Measurements from ENCODE around the gene ZNRF3. TPM values are rescaled to one million over a fixed set of nuclear protein-coding genes. Genes with fewer than 3 reads are reported as not detected.

ZNRF3 gene
- total and polyA plus RNA-seq, 12 donors: 1.8 to 7.7 (median 6.2) TPM

DNA sequence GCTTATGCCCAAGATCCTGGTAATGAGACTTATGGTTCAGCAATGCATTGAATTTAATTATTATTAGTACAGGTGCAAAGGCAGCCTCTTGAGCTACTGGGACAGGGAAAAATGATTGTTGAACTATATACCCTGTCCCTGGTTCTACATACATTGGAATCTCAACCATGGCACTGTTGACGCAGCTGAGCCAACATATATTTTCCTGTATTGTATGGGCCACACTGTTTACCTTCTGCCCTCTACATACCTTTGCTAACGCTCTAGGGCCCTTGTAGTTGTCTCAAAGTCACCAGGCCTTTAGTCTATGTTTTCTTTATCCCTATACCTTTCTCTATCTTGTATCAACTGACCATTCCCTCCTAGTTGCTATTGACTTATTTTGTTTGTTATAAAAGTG is 212.1 kb downstream of the ZNRF3 start:
- H3K9me3 ChIP-seq: no peaks in the 10 kb centered on the region
- WGBS, 2 donors: 75 to 95% methylated on average over 2 of the region's 2 CpGs
- DNase-seq (no peak), ATAC-seq (no peak)
- no peak overlapping the region for H3K4me3 ChIP-seq
- no peaks in the 10 kb centered on the region for H3K27me3 ChIP-seq
- peak overlapping the region in 3 of 10 donors; percentile 45 to 74 (median 59) for H3K27ac ChIP-seq
- no peak for TF ChIP-seq CTCF (IDR thresholded peaks at IDR 0.05)
- peaks cover 0 to 25% (median 0%) of the 10 kb centered on the region in 9 donors for H3K36me3 ChIP-seq
- H3K4me1 ChIP-seq: peaks cover 0 to 45% (median 24%) of the 10 kb centered on the region in 9 donors
- intact Hi-C loops (cut with DNase I): no loop called here

- WGBS, 2 donors: 68 to 77% methylated on average over 13 of the region's 13 CpGs
- H3K27ac ChIP-seq: peak overlapping the region in 9 of 10 donors; percentile 23 to 75 (median 59)
- peak in 1 of 2 donors; percentile 24 for DNase-seq
- intact Hi-C loops (cut with DNase I): no loop called here
- H3K36me3 ChIP-seq: peaks cover 0 to 31% (median 0%) of the 10 kb centered on the region in 9 donors
- ATAC-seq: peak in 7 of 8 donors; percentile 6 to 89 (median 72)
- TF ChIP-seq CTCF (IDR thresholded peaks at IDR 0.05): no peak
- no peak overlapping the region for H3K4me3 ChIP-seq
- H3K9me3 ChIP-seq: no peaks in the 10 kb centered on the region
- H3K4me1 ChIP-seq: peaks cover 0 to 39% (median 24%) of the 10 kb centered on the region in 9 donors
- no peaks in the 10 kb centered on the region for H3K27me3 ChIP-seq
These were observed 213.6 kb downstream of the ZNRF3 start for GRCh38 chr22:29096736-29097669.

- intact Hi-C loops (cut with DNase I): no loop called here
- TF ChIP-seq CTCF (IDR thresholded peaks at IDR 0.05): no peak
- Histone ChIP-seq H3K27ac (no peak overlapping the region), H3K9me3 (no peaks in the 10 kb centered on the region), H3K36me3 (peaks cover 0 to 31% (median 0%) of the 10 kb centered on the region in 9 donors), H3K4me3 (no peak overlapping the region), H3K4me1 (peaks cover 0 to 26% (median 19%) of the 10 kb centered on the region in 9 donors), H3K27me3 (no peaks in the 10 kb centered on the region)
- 95 to 98% methylated on average over 2 of the region's 2 CpGs for WGBS, 2 donors
- DNase-seq (no peak), ATAC-seq (no peak)
These were observed 214.9 kb downstream of the ZNRF3 start for GRCh38 chr22:29098296-29098695.

DNA sequence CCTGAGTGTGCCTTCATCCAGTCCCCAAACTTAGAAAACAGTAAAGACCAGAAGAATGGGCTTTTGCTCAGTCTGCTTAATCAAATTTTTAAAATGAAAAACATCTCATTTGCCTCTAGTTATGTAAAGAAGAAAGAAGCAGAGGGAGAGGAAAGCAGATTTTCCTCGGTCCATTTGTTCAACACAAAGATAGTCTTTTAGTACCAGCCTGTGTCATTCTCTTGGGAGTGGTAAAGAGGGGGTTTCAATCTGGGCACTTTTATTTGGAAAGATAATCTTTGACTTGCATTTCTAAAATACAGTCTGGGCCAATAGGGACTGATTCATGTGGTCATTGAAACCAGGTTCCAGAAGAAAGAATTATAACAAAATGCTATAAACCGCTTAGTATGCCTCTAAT is 218.9 kb downstream of the ZNRF3 start:
- no peak for ATAC-seq

More for the DNA sequence above, 218.9 kb downstream of the ZNRF3 start:
- WGBS, 2 donors: 91 to 97% methylated on average over 2 of the region's 2 CpGs
- H3K27me3 ChIP-seq: no peaks in the 10 kb centered on the region
- peaks cover 0 to 21% (median 0%) of the 10 kb centered on the region in 9 donors for H3K36me3 ChIP-seq
- TF ChIP-seq CTCF (IDR thresholded peaks at IDR 0.05): no peak
- no peaks in the 10 kb centered on the region for H3K9me3 ChIP-seq
- H3K4me3 ChIP-seq: no peak overlapping the region
- no peak for DNase-seq
- H3K27ac ChIP-seq: no peak overlapping the region
- peaks cover 0 to 10% (median 2%) of the 10 kb centered on the region in 9 donors for H3K4me1 ChIP-seq
- intact Hi-C loops (cut with DNase I): loop anchor here in 1 of 10 donors (10.0 kb wide), 1 partner anchor 153 kb away; no protein-coding TSS in a partner anchor
